ENCODE results near the gene CSF1R. TPM values are rescaled to one million over a fixed set of nuclear protein-coding genes. Genes with fewer than 3 reads are reported as not detected.

CSF1R gene
- total RNA-seq, 2 experiments from 2014 or later: 0.41 to 0.78 TPM

DNA sequence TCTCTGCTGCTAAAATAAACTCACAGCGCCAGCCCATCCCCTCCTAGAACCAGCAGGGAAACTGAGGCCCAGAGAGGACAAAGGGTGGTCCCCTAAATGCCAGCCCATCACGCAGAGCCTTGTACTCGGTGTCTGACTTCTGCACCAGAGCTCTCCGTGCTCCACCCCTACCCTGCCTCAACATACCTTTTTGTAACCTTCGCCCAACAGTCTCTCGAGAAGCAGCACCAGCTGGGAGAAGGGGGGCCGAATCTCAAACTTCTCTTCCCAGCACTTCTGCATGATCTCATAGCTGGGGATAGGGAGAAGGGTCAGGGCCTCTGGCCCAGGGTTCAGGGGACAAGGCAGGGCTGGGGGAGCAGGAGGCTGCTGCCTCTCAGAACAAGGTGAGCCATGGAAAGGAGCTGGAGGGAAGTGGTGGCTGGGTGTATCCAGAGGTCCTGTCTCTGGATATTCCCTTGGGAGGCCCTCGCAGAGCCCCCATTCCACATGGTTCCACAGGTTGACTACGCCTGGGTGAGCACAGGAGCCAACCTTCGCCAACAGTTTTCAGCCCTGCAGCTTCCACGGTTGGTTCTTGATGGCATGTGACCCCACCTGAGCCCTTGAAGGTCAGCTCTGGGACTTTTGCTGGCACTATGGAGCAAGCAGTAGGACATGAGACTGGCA, 32.3 kb upstream of the CSF1R start:
- Mint-ChIP-seq H3K9me3 (no peaks in the 10 kb centered on the region), H3K4me3 (no peak overlapping the region), H3K4me1 (ENCODE audit: low read depth) (no peaks in the 10 kb centered on the region), H3K27ac (no peak overlapping the region), H3K27me3 (no peaks in the 10 kb centered on the region), H3K36me3 (no peaks in the 10 kb centered on the region)
- peak; percentile 3 for DNase-seq
- intact Hi-C loops (cut with micrococcal nuclease): no loop called here
- ChIA-PET CTCF (interaction anchor here (1.0 to 1.3 kb wide), 2 partner anchors 9 to 99 kb away, joined by 3 to 4 read pairs; no protein-coding TSS in a partner anchor), POLR2A (no interaction called here)

DNA sequence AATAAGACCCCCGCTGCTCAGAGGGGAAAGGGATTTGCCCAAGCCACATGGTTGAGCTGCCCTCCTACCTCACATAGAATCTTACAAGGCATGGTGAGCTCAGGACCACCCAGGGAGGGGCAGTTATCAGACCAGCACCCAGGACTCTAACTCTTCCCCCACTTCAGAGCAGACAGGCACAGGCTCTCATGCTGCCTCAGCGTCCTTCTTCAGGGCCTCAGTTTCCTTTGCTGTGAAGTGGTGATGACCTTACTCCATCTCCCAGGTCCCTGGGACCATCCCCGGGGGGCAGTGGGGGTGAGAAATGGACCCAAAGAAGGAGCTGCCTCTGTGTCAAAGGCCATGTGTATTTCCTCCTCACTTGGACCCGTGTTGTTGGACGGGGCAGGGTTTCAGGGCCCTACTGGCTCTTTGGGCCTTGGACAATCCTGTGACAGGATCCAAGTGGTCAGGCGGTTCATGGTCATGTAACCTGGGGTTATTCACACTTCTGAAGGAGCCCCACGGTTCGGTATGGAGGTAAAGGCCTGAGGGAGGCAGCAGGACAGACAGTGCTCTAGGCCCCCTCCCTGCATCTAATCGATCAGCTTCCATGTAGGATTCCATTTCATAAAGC, 31.7 kb upstream of the CSF1R start:
- Mint-ChIP-seq H3K36me3 (no peaks in the 10 kb centered on the region), H3K4me1 (ENCODE audit: low read depth) (no peaks in the 10 kb centered on the region), H3K27ac (no peak overlapping the region), H3K9me3 (no peaks in the 10 kb centered on the region), H3K4me3 (no peak overlapping the region), H3K27me3 (no peaks in the 10 kb centered on the region)
- peak; percentile 7 for DNase-seq
- ChIA-PET CTCF (interaction anchor here (1.0 kb wide), 1 partner anchor 8 kb away, joined by 4 read pairs; no protein-coding TSS in a partner anchor), POLR2A (no interaction called here)
- intact Hi-C loops (cut with micrococcal nuclease): no loop called here

DNA sequence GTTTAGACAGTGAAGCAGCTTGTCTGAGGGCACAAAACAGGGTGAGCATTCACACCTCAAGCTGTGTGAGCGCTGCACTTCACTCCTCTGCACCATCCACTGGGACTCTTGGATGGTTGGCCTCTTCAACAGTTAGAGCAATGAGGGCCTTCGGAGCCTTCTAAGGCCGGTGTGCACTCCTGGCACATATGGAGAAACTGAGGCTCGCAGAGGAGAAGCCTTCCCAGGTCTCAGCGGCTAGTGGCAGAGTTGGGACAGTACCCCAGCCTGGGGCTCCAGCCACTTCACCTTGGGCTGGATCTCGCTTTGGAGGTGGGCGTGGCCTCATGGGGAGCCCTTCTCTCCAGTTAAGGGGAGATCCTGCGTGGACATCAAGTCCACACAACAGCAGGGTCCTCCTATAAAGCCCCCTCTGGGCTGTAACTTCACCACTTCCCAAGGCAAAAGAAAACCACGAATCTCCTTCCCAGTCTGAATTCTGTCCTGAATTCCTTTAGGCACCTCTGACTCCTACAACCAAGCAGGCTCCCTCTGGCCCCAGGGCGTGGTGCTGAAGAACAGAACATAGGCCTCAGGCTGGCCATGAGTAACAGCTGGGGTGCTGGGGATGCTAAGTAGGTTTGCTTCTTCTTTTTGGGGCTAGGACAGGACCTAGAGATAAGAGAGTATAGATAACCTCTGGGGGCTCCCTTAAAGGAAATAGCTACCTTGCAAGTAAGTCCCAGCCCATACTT, 30.5 kb upstream of the CSF1R start:
- ChIA-PET CTCF (interaction anchor here (0.6 kb wide), 1 partner anchor 47 kb away, joined by 4 read pairs; no protein-coding TSS in a partner anchor), POLR2A (no interaction called here)
- Mint-ChIP-seq H3K36me3 (no peaks in the 10 kb centered on the region), H3K4me3 (no peak overlapping the region), H3K27ac (no peak overlapping the region), H3K27me3 (no peaks in the 10 kb centered on the region), H3K4me1 (ENCODE audit: low read depth) (no peaks in the 10 kb centered on the region), H3K9me3 (no peaks in the 10 kb centered on the region)
- intact Hi-C loops (cut with micrococcal nuclease): no loop called here
- no peak for DNase-seq

DNA sequence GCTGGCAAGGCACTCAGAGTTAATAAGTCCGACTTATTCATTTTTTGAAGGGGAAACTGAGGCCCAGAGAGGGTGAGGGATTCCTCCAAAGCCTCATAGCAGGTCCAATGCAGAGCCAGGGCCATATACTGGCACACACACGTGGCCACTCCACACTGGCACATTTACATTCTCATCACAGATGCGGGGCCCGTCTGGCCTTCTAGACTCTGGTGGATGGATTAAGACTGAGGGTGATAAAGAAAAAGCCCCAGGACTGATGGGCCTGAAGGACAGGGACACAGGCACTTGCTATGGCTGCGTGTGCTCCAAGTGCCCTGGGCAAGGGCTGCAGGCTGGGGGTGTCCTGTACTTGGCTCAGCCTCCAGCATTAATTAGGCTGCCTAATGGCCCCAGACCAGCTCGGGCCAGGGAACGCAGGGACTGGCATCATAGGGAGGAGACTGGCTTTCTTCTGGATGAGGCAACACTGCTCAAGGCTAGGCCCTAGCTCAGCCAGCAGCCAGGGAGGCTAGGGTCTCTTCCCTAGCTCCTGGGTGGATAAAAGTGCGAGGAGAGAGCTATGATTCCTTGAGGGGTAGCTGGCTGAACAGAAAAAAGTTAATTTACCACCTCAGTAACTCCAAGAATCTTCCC, 28.5 kb upstream of the CSF1R start:
- DNase-seq: no peak
- Mint-ChIP-seq H3K4me3 (no peak overlapping the region), H3K4me1 (ENCODE audit: low read depth) (no peaks in the 10 kb centered on the region), H3K36me3 (no peaks in the 10 kb centered on the region), H3K27me3 (peaks cover 2% of the 10 kb centered on the region), H3K27ac (no peak overlapping the region), H3K9me3 (no peaks in the 10 kb centered on the region)
- CTCF ChIA-PET: no interaction called here
- POLR2A ChIA-PET: no interaction called here
- intact Hi-C loops (cut with micrococcal nuclease): no loop called here

- intact Hi-C loops (cut with micrococcal nuclease): no loop called here
- Mint-ChIP-seq H3K9me3 (no peaks in the 10 kb centered on the region), H3K36me3 (no peaks in the 10 kb centered on the region), H3K4me3 (no peak overlapping the region), H3K27me3 (peaks cover 2% of the 10 kb centered on the region), H3K4me1 (ENCODE audit: low read depth) (no peaks in the 10 kb centered on the region), H3K27ac (no peak overlapping the region)
- ChIA-PET CTCF (no interaction called here), POLR2A (no interaction called here)
- no peak for DNase-seq
Observed at GRCh38 chr5:150114102-150114641, 27.8 kb upstream of the CSF1R start.

- H3K4me1 Mint-ChIP-seq (ENCODE audit: low read depth): no peaks in the 10 kb centered on the region
- POLR2A ChIA-PET: no interaction called here
- no peaks in the 10 kb centered on the region for H3K36me3 Mint-ChIP-seq
- H3K9me3 Mint-ChIP-seq: no peaks in the 10 kb centered on the region
- no peak for DNase-seq
- H3K4me3 Mint-ChIP-seq: no peak overlapping the region
- intact Hi-C loops (cut with micrococcal nuclease): no loop called here
- peaks cover 2% of the 10 kb centered on the region for H3K27me3 Mint-ChIP-seq
- CTCF ChIA-PET: no interaction called here
- H3K27ac Mint-ChIP-seq: no peak overlapping the region
Observed at GRCh38 chr5:150113047-150113744, 26.8 kb upstream of the CSF1R start.

DNA sequence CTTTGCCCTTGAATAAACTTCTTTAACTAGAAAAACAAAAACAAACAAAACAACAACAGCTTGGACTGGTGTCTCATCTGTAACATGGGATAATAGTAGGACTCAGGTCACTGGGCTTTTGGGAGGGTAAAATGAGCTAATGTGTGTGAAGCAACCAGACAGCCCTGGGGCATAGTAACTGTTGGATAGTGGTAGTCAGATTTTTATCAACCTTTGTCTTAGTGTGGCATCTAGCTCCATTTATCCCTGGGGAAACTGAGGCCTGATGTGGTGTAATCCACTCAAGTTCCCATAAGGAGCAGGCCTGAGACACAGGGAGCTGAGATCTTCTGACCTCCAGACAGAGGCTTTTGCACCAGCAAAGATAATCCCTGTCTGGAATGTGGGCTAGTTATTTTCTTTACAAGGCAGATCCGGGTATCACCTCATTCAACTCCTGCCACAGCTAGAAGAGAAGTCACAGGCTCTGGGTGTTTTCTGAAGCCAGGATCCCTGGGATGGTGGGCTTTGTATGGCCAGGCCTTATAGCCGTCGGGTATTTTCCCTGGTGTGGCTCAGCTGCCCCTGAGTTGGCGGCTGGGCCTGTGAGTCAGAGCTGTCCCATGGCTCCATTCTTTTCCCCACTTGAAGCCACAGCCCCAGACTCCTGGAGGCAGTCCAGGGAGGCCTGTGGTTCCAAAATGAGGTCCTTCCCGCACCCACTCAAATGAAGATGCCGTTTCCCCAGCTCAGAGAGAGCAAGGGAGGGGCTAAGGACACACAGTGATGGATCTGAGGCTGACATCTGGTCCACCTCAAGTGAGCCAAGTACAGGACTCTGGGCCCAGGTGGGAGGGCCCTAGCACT, 26.1 kb upstream of the CSF1R start:
- no peaks in the 10 kb centered on the region for H3K4me1 Mint-ChIP-seq (ENCODE audit: low read depth)
- ChIA-PET CTCF (interaction anchor here (1.1 kb wide), 1 partner anchor 122 kb away, joined by 3 read pairs; no protein-coding TSS in a partner anchor), POLR2A (no interaction called here)
- no peaks in the 10 kb centered on the region for H3K36me3 Mint-ChIP-seq
- H3K27ac Mint-ChIP-seq: no peak overlapping the region
- no peak for DNase-seq
- no peaks in the 10 kb centered on the region for H3K9me3 Mint-ChIP-seq
- intact Hi-C loops (cut with micrococcal nuclease): no loop called here
- no peak overlapping the region for H3K4me3 Mint-ChIP-seq
- H3K27me3 Mint-ChIP-seq: peaks cover 2% of the 10 kb centered on the region

GRCh38 chr5:150111122-150111521, 24.8 kb upstream of the CSF1R start:
- H3K36me3 Mint-ChIP-seq: no peaks in the 10 kb centered on the region
- peaks cover 2% of the 10 kb centered on the region for H3K27me3 Mint-ChIP-seq
- H3K27ac Mint-ChIP-seq: no peak overlapping the region
- DNase-seq: no peak
- H3K4me1 Mint-ChIP-seq (ENCODE audit: low read depth): no peaks in the 10 kb centered on the region
- no peaks in the 10 kb centered on the region for H3K9me3 Mint-ChIP-seq
- ChIA-PET CTCF (no interaction called here), POLR2A (no interaction called here)
- no peak overlapping the region for H3K4me3 Mint-ChIP-seq
- intact Hi-C loops (cut with micrococcal nuclease): no loop called here

GRCh38 chr5:150109921-150110320, 23.6 kb upstream of the CSF1R start:
- Mint-ChIP-seq H3K27me3 (peaks cover 2% of the 10 kb centered on the region), H3K4me1 (ENCODE audit: low read depth) (no peaks in the 10 kb centered on the region)
- CTCF ChIA-PET: interaction anchor here (0.9 kb wide), 1 partner anchor 9 kb away, joined by 4 read pairs; no protein-coding TSS in a partner anchor

GRCh38 chr5:150108711-150109514, 22.6 kb upstream of the CSF1R start:
- no peak for DNase-seq
- H3K9me3 Mint-ChIP-seq: no peaks in the 10 kb centered on the region
- H3K4me3 Mint-ChIP-seq: no peak overlapping the region
- ChIA-PET CTCF (interaction anchor here (0.9 kb wide), 1 partner anchor 10 kb away, joined by 4 read pairs; no protein-coding TSS in a partner anchor), POLR2A (no interaction called here)
- no peaks in the 10 kb centered on the region for H3K4me1 Mint-ChIP-seq (ENCODE audit: low read depth)
- H3K27ac Mint-ChIP-seq: no peak overlapping the region
- intact Hi-C loops (cut with micrococcal nuclease): no loop called here
- no peaks in the 10 kb centered on the region for H3K36me3 Mint-ChIP-seq
- H3K27me3 Mint-ChIP-seq: peaks cover 2% of the 10 kb centered on the region

More at GRCh38 chr5:150109921-150110320, 23.6 kb upstream of the CSF1R start:
- Mint-ChIP-seq H3K4me3 (no peak overlapping the region), H3K9me3 (no peaks in the 10 kb centered on the region), H3K36me3 (no peaks in the 10 kb centered on the region), H3K27ac (no peak overlapping the region)
- POLR2A ChIA-PET: no interaction called here
- intact Hi-C loops (cut with micrococcal nuclease): no loop called here
- DNase-seq: no peak
